AG04449 (cell line): ENCODE measurements around the gene XYLT1.

Experiments used
- CTCF ChIA-PET: fragments of 350-600 bp; formaldehyde crosslinking; extraction: SDS; loops from one replicate; lab custom pipeline; 2021; ENCODE audit warnings: antibody characterized with exemption; lab: Yijun Ruan, JAX
- POLR2A ChIA-PET: fragments of 400-600, 350-600 bp; formaldehyde crosslinking; extraction: SDS; loops from one replicate; lab custom pipeline; 2020; ENCODE audit warnings: antibody characterized with exemption, inconsistent platforms; lab: Yijun Ruan, JAX
- DNase-seq: peaks from one replicate; pipeline ENCODE4 v3.0.0-alpha.2; 2010; ENCODE audit warnings: low read depth, low spot score
- H3K4me3 ChIP-seq: 2 replicates; pipeline ENCODE4 v1.5.1; 2011; ENCODE audit warnings: low read depth, mild to moderate bottlenecking, control low read depth, low read length
- CTCF ChIP-seq: IDR thresholded peaks from one replicate; pipeline ENCODE4 v1.5.1; 2011; ENCODE audit warnings: mild to moderate bottlenecking, moderate library complexity, low read length, control low read depth, inconsistent platforms; ENCODE audit not compliant: insufficient read depth; ENCODE audit errors: missing control alignments

XYLT1 gene

GRCh38 chr16:17372386-17372785, 98.4 kb downstream of the XYLT1 start:
- ChIA-PET POLR2A (no interaction called here), CTCF (no interaction called here)
- no peak for DNase-seq
- no peak overlapping the region for H3K4me3 ChIP-seq
- no peak for TF ChIP-seq CTCF

- no peak for DNase-seq
- no peak for TF ChIP-seq CTCF
- POLR2A ChIA-PET = no interaction called here
- CTCF ChIA-PET = interaction anchor here (1.2 to 2.5 kb wide), 4 partner anchors 8 to 71 kb away, joined by 3 to 8 read pairs (median 4); no protein-coding TSS in a partner anchor
- H3K4me3 ChIP-seq = no peak overlapping the region
These were observed 99.5 kb downstream of the XYLT1 start for GRCh38 chr16:17371299-17371698.

- POLR2A ChIA-PET = interaction anchor here (0.7 kb wide), 1 partner anchor 36 kb away, joined by 3 read pairs; no protein-coding TSS in a partner anchor
- no peak for TF ChIP-seq CTCF
- H3K4me3 ChIP-seq = no peak overlapping the region
- no peak for DNase-seq
- CTCF ChIA-PET = interaction anchor here (0.7 to 2.5 kb wide), 7 partner anchors 9 to 208 kb away, joined by 3 to 8 read pairs (median 4); no protein-coding TSS in a partner anchor
These were observed 100.0 kb downstream of the XYLT1 start for GRCh38 chr16:17370731-17371285.

- DNase-seq = no peak
- H3K4me3 ChIP-seq = no peak overlapping the region
- ChIA-PET CTCF (interaction anchor here (0.7 to 2.5 kb wide), 9 partner anchors 10 to 209 kb away, joined by 3 to 8 read pairs (median 4); no protein-coding TSS in a partner anchor), POLR2A (interaction anchor here (0.7 kb wide), 1 partner anchor 36 kb away, joined by 3 read pairs; no protein-coding TSS in a partner anchor)
- no peak for TF ChIP-seq CTCF
These were observed 100.5 kb downstream of the XYLT1 start for GRCh38 chr16:17370223-17370707.

- CTCF ChIA-PET = interaction anchor here (1.0 to 2.5 kb wide), 6 partner anchors 10 to 187 kb away, joined by 3 to 8 read pairs (median 4); no protein-coding TSS in a partner anchor
- TF ChIP-seq CTCF = no peak
- POLR2A ChIA-PET = interaction anchor here (1.7 kb wide), 1 partner anchor 36 kb away, joined by 4 read pairs; no protein-coding TSS in a partner anchor
- DNase-seq = no peak
- H3K4me3 ChIP-seq = no peak overlapping the region
These were observed 101.1 kb downstream of the XYLT1 start for GRCh38 chr16:17369421-17370222.
